Stimulated activated CD4-positive, alpha-beta T cell treated with anti-CD3 and anti-CD28 coated beads, TNF-alpha, amount 100 ng/mL, for 48 hours (primary cell): ENCODE data around the gene TMSB15C.
A peak's percentile ranks its signal among the peaks of the same experiment; 100 is the strongest.
"Not testable (repeated sequence)": the region's sequence is repeated elsewhere in the genome, so short reads cannot be mapped to it uniquely, and the experiment has no call there.

Experiments
- DNase-seq, 3 donors: peaks; one replicate each; pipeline ENCODE4 v3.0.0-alpha.2; 2020; ENCODE audit warnings: low read depth in 3 of 3

TMSB15C gene

DNA sequence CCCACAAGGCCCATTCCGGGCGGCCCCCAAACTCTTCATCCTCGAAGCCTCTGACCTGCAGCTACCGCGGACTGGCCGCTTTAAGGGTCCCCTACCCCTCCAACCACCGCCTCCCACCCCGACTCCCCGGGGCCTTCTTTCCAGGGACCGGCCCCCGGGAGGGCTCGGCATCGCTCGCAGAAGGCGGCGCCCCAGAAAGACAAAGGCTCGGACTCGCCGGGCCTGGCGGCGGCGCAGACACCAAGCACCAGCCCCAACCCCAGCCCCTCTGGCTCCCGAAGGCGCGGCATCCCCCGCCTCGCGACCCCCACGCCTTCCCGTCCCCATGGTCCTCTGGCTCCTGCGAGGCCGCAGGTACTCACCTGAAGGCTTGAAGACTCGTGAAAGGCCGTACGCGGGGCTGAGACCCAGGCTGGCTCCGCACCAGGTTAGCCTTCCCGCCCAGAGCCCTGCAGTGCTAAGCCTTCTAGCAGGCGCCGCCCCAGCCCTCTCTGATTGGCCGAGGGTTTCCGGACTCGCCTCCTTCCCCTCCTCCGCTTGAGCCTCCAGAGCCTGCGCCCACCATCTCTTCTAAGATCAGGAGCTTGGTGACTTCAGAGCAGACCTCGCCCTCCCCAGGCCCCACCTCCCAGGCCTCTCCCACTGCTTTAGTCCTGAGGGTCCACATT, at the start of gene TMSB15C:
TSS of gene TMSB15C (minus strand) at position 459 of the 668 bp plus-strand sequence.
- not testable (repeated sequence) for DNase-seq

DNA sequence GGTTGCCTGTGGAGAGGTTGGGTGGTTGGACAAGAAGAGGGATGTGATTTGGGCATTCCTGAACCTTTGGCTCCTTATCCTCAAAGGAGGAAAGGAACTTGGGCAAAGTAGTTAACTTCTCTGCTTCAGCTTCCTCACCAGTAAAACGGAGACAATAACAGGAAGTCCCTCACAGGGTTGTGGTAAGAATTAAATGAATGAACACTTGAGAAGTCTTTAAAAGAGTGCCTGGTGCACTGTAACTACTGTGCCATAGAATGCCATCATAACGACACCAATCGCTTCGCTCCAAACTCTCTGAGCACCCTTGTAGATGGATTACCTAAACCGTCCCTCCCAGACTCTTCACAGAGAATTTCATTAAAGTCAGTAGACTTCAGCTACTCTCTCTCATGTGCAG, 46.8 kb upstream of the TMSB15C start:
- DNase-seq = no peak

GRCh38 chrX:104118765-104119164, 42.7 kb upstream of the TMSB15C start:
- DNase-seq = no peak

DNA sequence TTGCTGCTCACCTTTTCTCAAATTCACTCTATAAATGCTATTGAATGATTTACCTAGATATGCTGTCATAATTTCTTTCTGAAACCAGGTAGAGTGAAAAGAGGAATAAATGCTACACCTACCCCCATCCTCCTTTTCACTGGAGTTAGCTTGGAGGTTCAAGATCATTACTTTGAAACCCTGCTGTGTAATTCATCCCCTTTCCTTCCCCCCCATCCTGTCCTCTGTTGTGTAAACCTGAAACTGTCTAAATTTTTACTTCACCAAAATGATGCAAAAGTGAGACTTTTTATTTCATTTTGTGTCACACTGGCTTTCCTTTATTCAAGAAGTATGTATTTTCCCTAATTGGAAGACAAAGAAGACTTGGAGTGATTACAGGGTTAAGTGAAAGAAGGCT, 41.7 kb upstream of the TMSB15C start:
- DNase-seq = no peak

DNA sequence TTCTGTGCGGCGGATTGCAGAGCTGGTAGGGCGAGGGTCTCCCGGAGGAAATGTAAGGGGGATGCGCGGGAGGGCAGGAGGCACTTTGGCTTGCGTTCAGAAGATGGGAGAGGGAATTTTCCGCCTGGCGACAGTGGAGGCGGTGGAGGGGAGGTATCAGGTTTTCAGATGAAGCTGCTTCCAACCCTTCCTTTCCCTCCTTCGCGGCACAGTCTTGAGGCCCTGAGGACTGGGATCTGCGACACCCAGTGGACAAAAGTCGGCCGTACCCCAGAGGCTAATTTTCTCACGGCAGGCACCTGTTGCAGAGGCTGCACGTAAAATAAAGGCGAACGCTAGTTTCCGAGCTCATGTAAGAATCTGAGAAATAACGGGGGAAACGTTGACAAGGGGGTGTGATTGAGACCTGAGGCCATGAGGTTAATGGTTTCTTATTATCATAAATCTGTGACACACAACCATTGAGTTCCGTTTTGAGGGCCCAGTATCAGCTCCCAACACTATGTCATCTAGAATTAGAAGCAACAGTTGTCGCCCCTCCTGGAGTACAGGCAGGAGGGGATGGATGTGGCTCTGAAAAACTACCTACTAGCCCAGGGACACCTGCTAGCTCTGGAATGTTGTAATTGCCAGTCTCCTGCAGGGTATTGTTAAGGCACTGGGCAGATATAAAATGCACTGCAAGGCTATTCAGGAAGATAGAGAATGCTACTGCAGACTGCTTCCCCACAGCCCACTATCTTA, 37.4 kb upstream of the TMSB15C start:
- DNase-seq = peak in 2 of 3 donors; percentile 38

- no peak for DNase-seq
Measured at GRCh38 chrX:104112326-104112951, 36.4 kb upstream of the TMSB15C start, which contains the start of gene ZCCHC18. Gene ZCCHC18 (plus strand): TSS chrX:104112523. CDS start chrX:104114112, 1,589 bp downstream.

GRCh38 chrX:104110491-104111240, 34.6 kb upstream of the TMSB15C start:
- not testable (repeated sequence) for DNase-seq

DNA sequence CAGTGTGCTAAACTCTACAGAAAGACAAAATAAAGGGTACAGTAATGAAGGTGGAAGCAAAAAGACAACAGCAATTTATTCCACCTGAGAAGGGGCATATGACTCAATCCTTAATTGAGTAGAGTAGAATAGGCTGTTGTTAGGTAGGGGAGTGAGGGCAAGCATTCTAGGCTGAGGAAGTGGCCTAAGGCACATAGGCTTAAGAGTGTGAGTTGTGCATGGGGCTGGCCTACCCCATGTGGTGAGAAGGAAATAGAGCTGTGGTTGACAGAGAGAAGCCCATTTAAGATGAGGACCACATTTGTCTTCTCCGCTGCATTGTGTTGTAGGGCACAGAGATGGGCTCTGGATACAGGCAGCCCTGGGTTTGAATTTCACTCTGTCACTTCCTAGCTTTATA, 32.9 kb upstream of the TMSB15C start:
- no peak for DNase-seq

DNA sequence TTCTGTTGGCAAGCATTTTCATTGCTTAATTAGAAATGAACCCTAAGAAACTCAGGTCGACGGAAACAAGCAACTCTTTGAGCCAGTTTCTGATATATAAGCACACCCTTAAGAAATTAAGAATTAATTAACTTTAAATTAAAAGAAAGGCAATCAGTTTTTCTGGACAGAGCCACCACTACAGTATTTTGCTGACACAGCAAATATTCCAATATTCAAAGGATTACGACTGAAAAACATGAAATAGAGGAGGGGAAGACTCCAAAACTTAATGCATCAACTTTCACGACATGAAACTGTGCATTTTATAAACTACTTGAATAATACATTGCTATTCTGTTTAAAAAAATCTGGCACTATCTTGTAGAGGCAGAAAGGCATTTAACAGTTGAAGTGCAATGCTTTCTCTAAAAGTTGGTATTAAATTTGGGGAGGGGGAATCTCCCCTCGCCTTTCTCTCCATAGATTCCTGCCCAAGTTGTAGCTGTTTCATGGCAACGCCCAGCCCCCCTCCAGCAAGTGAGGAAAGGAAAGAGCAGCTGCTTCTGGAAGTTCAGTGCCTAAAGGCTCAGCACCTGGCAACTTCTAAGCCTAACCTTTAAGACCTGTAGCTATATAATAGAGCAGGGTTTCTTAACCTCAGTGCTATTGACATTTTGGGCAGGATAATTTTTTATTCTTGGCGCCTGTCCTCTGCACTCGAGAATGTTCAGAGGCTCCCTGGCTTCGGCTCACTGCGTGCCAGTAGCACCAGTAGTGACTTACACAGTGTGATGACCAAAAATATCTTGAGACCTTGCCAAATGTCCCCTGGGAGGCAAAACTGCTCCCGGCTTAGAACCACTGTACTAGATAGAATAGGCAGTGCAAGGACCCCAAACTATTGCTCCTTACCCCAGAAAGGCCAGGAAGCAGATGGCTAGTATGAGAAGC, 29.6 kb upstream of the TMSB15C start:
- DNase-seq = no peak

DNA sequence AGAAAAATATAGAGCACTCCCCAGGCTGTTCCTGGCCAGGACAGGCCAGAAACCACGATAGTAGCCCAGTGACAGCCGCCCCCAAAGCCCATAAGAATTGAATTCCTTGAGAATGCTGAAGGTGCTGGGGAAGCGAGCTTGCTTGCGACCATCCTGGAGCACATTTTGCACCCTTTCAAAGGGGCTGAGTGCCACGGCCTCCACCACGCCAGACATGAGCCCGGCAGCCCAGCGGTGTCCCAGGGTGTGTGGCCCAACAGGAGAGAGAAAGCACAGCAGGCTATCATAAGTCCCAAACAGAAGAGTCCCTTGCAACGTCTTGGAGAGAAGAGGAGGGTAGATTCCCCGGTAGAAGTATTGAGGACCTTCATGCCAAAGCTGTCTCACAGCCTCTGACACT, 28.6 kb upstream of the TMSB15C start:
- no peak for DNase-seq

DNA sequence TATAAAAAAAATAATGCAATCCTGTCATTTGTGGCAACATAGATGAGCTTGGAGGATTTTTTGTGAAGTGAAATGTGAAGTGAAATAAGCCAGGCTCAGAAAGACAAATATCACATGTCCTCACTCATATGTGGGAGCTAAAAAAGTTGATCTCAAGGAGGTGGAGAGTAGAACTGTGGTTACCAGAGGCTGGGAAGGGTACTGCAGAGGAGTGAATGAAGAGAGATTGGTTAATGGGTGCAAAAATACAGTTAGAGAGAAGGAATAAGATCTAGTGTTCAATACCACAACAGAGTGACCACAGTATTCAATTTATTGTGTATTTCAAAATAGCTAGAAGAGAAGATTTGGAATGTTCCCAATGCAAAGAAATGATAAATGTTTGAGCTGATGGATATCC, 22.9 kb upstream of the TMSB15C start:
- DNase-seq = no peak

DNA sequence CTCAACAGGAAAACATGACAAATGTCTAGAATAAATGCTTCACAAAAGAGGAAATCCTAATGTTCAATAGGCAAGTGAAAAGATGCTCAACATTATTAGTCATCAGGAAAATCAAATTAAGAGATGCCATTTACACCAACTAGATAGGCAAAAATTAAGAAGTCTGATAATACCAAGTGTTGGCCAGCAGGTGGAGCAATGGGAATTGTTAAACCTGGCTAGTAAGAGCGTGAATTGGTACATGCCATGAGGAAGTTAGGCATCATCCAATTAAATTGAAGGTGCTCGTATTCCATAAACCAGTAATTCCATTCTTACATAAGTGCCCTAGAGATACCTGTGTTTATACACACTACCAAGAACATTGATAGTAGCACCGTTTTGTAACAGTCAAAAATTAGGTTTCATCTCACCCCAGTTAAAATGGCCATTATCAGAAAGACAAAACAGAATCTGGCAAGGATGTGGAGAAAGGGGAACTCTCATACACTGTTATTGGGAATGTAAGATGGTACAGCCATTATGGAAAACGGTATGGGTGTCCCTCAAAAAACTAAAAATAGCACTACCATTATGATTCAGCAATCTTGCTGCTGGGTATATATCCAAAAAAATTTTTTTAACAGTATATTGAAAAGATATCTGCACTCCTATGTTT, 22.2 kb upstream of the TMSB15C start:
- peak in 1 of 3 donors; percentile 27 for DNase-seq

- no peak for DNase-seq
Measured at GRCh38 chrX:104085919-104086318, 9.9 kb upstream of the TMSB15C start.

- no peak for DNase-seq
Measured at GRCh38 chrX:104085477-104085876, 9.4 kb upstream of the TMSB15C start.

- DNase-seq = no peak
Measured at GRCh38 chrX:104084534-104085277, 8.7 kb upstream of the TMSB15C start.

GRCh38 chrX:104084063-104084462, 8.0 kb upstream of the TMSB15C start:
- no peak for DNase-seq

GRCh38 chrX:104077854-104078253, 1.8 kb upstream of the TMSB15C start:
- not testable (repeated sequence) for DNase-seq

DNA sequence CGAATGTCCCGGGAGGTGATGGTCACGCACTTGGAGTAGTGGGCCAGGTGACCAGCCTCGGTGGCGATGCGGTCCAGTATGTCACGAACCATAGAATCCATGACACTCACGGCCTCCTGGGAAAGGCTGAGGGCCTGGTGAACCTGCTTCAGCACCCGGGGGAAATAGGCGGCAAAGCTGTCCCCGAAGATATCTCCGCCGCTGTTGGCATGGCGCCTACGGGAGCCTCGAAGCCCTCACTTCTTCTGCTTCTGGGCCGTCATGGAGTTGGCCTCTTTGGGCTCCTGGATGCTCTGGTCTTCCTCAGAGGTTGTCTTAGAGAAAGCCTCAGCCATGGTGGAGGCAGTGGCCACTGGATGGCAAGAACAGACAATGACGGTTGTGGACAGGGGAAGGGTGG, 13.4 kb downstream of the TMSB15C start:
- not testable (repeated sequence) for DNase-seq

DNA sequence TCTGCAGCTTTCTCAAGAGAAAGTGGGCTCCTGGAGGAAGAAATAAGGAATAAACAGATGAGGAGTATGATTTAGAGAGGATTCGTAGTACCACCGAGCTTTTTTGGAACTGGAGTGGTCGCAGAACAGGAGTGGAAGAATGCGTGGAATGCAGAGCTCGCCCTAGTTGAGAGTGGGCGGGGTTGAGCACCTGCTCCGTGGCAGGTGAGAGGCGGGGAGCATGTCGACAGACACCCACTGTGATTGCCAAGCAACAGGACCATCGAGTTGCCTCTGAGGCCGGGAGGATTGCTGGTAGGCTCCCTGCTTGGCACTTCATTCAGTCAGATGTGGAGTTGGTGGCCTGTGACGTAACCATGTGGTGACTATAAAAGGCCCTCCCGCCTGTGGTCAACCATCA, 21.1 kb downstream of the TMSB15C start:
- DNase-seq = not testable (repeated sequence)

GRCh38 chrX:104047171-104047570, 28.9 kb downstream of the TMSB15C start:
- no peak for DNase-seq
